ENCODE data around the gene FOXP1. TPM values are rescaled to one million over a fixed set of nuclear protein-coding genes. Genes with fewer than 3 reads are reported as not detected.

FOXP1 gene
- total RNA-seq, 2 donors from 2014 or later = 101 to 171 TPM

- ATAC-seq (replicated peaks) = peak; percentile 2
- no peaks in the 10 kb centered on the region for H3K27me3 Mint-ChIP-seq
- H3K4me3 Mint-ChIP-seq = peak overlapping the region; percentile 74
Measured at GRCh38 chr3:71416876-71417275, 166.7 kb downstream of the FOXP1 start.

GRCh38 chr3:71415681-71416122 lies 167.8 kb downstream of the FOXP1 start:
- peak; percentile 43 for ATAC-seq (replicated peaks)
- Mint-ChIP-seq H3K4me3 (peak overlapping the region; percentile 74), H3K9me3 (no peaks in the 10 kb centered on the region), H3K4me1 (peaks cover 48% of the 10 kb centered on the region), H3K27me3 (no peaks in the 10 kb centered on the region), H3K36me3 (ENCODE audit: low read depth) (no peaks in the 10 kb centered on the region), H3K27ac (peak overlapping the region; percentile 71)

More at GRCh38 chr3:71416876-71417275, 166.7 kb downstream of the FOXP1 start:
- Mint-ChIP-seq H3K9me3 (no peaks in the 10 kb centered on the region), H3K27ac (peak overlapping the region; percentile 71), H3K4me1 (peaks cover 57% of the 10 kb centered on the region), H3K36me3 (ENCODE audit: low read depth) (no peaks in the 10 kb centered on the region)

- Mint-ChIP-seq H3K27ac (no peak overlapping the region), H3K4me3 (peak overlapping the region; percentile 74), H3K4me1 (peaks cover 40% of the 10 kb centered on the region), H3K27me3 (no peaks in the 10 kb centered on the region), H3K9me3 (no peaks in the 10 kb centered on the region), H3K36me3 (ENCODE audit: low read depth) (no peaks in the 10 kb centered on the region)
- ATAC-seq (replicated peaks) = no peak
Measured at GRCh38 chr3:71414189-71414927, 169.2 kb downstream of the FOXP1 start.

GRCh38 chr3:71413572-71413971 lies 170.0 kb downstream of the FOXP1 start:
- H3K9me3 Mint-ChIP-seq = no peaks in the 10 kb centered on the region
- peaks cover 46% of the 10 kb centered on the region for H3K4me1 Mint-ChIP-seq
- no peaks in the 10 kb centered on the region for H3K27me3 Mint-ChIP-seq
- no peaks in the 10 kb centered on the region for H3K36me3 Mint-ChIP-seq (ENCODE audit: low read depth)
- ATAC-seq (replicated peaks) = no peak
- H3K27ac Mint-ChIP-seq = no peak overlapping the region
- H3K4me3 Mint-ChIP-seq = no peak overlapping the region

- Mint-ChIP-seq H3K36me3 (ENCODE audit: low read depth) (peaks cover 8% of the 10 kb centered on the region), H3K4me3 (no peak overlapping the region), H3K9me3 (no peaks in the 10 kb centered on the region), H3K27me3 (no peaks in the 10 kb centered on the region), H3K27ac (no peak overlapping the region), H3K4me1 (peaks cover 36% of the 10 kb centered on the region)
- no peak for ATAC-seq (replicated peaks)
Measured at GRCh38 chr3:71409352-71409751, 174.2 kb downstream of the FOXP1 start.

- H3K27me3 Mint-ChIP-seq = no peaks in the 10 kb centered on the region
- H3K36me3 Mint-ChIP-seq (ENCODE audit: low read depth) = peaks cover 8% of the 10 kb centered on the region
- peaks cover 33% of the 10 kb centered on the region for H3K4me1 Mint-ChIP-seq
- H3K27ac Mint-ChIP-seq = no peak overlapping the region
- H3K4me3 Mint-ChIP-seq = no peak overlapping the region
- no peak for ATAC-seq (replicated peaks)
- H3K9me3 Mint-ChIP-seq = no peaks in the 10 kb centered on the region
Measured at GRCh38 chr3:71408903-71409302, 174.6 kb downstream of the FOXP1 start.

- Mint-ChIP-seq H3K4me1 (peaks cover 30% of the 10 kb centered on the region), H3K9me3 (no peaks in the 10 kb centered on the region), H3K27me3 (no peaks in the 10 kb centered on the region), H3K4me3 (no peak overlapping the region), H3K27ac (no peak overlapping the region), H3K36me3 (ENCODE audit: low read depth) (peaks cover 8% of the 10 kb centered on the region)
- no peak for ATAC-seq (replicated peaks)
Measured at GRCh38 chr3:71407823-71408222, 175.7 kb downstream of the FOXP1 start.

GRCh38 chr3:71406972-71407810 lies 176.3 kb downstream of the FOXP1 start:
- H3K36me3 Mint-ChIP-seq (ENCODE audit: low read depth) = peaks cover 8% of the 10 kb centered on the region
- no peak overlapping the region for H3K27ac Mint-ChIP-seq
- H3K27me3 Mint-ChIP-seq = no peaks in the 10 kb centered on the region
- peaks cover 30% of the 10 kb centered on the region for H3K4me1 Mint-ChIP-seq
- no peak for ATAC-seq (replicated peaks)
- no peak overlapping the region for H3K4me3 Mint-ChIP-seq
- no peaks in the 10 kb centered on the region for H3K9me3 Mint-ChIP-seq

GRCh38 chr3:71402911-71403310 lies 180.6 kb downstream of the FOXP1 start:
- Mint-ChIP-seq H3K27ac (no peak overlapping the region), H3K4me1 (peaks cover 34% of the 10 kb centered on the region)

GRCh38 chr3:71402280-71402679 lies 181.2 kb downstream of the FOXP1 start:
- Mint-ChIP-seq H3K4me1 (peaks cover 34% of the 10 kb centered on the region), H3K27me3 (no peaks in the 10 kb centered on the region), H3K9me3 (no peaks in the 10 kb centered on the region), H3K27ac (no peak overlapping the region), H3K36me3 (ENCODE audit: low read depth) (peaks cover 8% of the 10 kb centered on the region), H3K4me3 (no peak overlapping the region)
- ATAC-seq (replicated peaks) = no peak

More at GRCh38 chr3:71402911-71403310, 180.6 kb downstream of the FOXP1 start:
- Mint-ChIP-seq H3K9me3 (no peaks in the 10 kb centered on the region), H3K36me3 (ENCODE audit: low read depth) (peaks cover 8% of the 10 kb centered on the region), H3K27me3 (no peaks in the 10 kb centered on the region), H3K4me3 (no peak overlapping the region)
- ATAC-seq (replicated peaks) = no peak

- Mint-ChIP-seq H3K9me3 (no peaks in the 10 kb centered on the region), H3K27me3 (no peaks in the 10 kb centered on the region), H3K4me1 (peaks cover 34% of the 10 kb centered on the region), H3K36me3 (ENCODE audit: low read depth) (peaks cover 8% of the 10 kb centered on the region), H3K4me3 (no peak overlapping the region), H3K27ac (no peak overlapping the region)
- ATAC-seq (replicated peaks) = no peak
Measured at GRCh38 chr3:71401695-71402231, 181.8 kb downstream of the FOXP1 start.

GRCh38 chr3:71400986-71401451 lies 182.5 kb downstream of the FOXP1 start:
- no peak overlapping the region for H3K27ac Mint-ChIP-seq
- H3K27me3 Mint-ChIP-seq = no peaks in the 10 kb centered on the region
- no peak overlapping the region for H3K4me3 Mint-ChIP-seq
- peaks cover 2% of the 10 kb centered on the region for H3K36me3 Mint-ChIP-seq (ENCODE audit: low read depth)
- H3K4me1 Mint-ChIP-seq = peaks cover 31% of the 10 kb centered on the region
- ATAC-seq (replicated peaks) = no peak
- no peaks in the 10 kb centered on the region for H3K9me3 Mint-ChIP-seq

GRCh38 chr3:71399478-71399877 lies 184.1 kb downstream of the FOXP1 start:
- Mint-ChIP-seq H3K27ac (no peak overlapping the region), H3K4me3 (no peak overlapping the region), H3K36me3 (ENCODE audit: low read depth) (no peaks in the 10 kb centered on the region), H3K4me1 (peaks cover 41% of the 10 kb centered on the region), H3K27me3 (no peaks in the 10 kb centered on the region), H3K9me3 (no peaks in the 10 kb centered on the region)
- no peak for ATAC-seq (replicated peaks)

GRCh38 chr3:71398157-71398836 lies 185.2 kb downstream of the FOXP1 start:
- Mint-ChIP-seq H3K9me3 (no peaks in the 10 kb centered on the region), H3K27ac (peak overlapping the region; percentile 7), H3K4me1 (peaks cover 46% of the 10 kb centered on the region), H3K36me3 (ENCODE audit: low read depth) (no peaks in the 10 kb centered on the region), H3K4me3 (peak overlapping the region; percentile 62), H3K27me3 (no peaks in the 10 kb centered on the region)
- peak; percentile 80 for ATAC-seq (replicated peaks)

Data from activated T-helper 17 cell treated with anti-CD3 and anti-CD28 coated beads, Interleukin-2, amount 50 U/mL, for 72 hours (primary cell).